GM12878 (cell line): ENCODE measurements around the gene ST6GALNAC3. TPM values are rescaled to one million over a fixed set of nuclear protein-coding genes. Genes with fewer than 3 reads are reported as not detected.

ENCODE experiments used
- ATAC-seq: fragments of 200-7000 bp; cut with Tn5 transposase; 3 replicates; pipeline ENCODE4 v1.9.1; 2020; ENCODE audit warnings: mild to moderate bottlenecking, moderate library complexity
- BruUV-seq: library from RNA; stranded (reverse); fragments of 400-500 nt; replicated peaks from 2 replicates; lab custom pipeline; 2021; lab: Mats Ljungman, UMichigan
- CTCF ChIA-PET: fragments of 300-600 bp; sonication (Branson Sonifier 250); formaldehyde crosslinking; extraction: SDS; loops from one replicate; lab custom pipeline; 2021; ENCODE audit warnings: inconsistent platforms; lab: Yijun Ruan, JAX
- POLR2A ChIA-PET: fragments of 350-600 bp; formaldehyde crosslinking; extraction: SDS; loops from one replicate; lab custom pipeline; 2021; ENCODE audit warnings: inconsistent platforms; lab: Charles Lee
- RAD21 ChIA-PET: fragments of 300-600 bp; sonication (Branson Sonifier 250); formaldehyde crosslinking; loops from one replicate; lab custom pipeline; 2023; ENCODE audit warnings: antibody characterized with exemption; ENCODE audit not compliant: unreplicated experiment; lab: Charles Lee
- SMC1A ChIA-PET: fragments of 300-600 bp; sonication (Branson Sonifier 250); formaldehyde crosslinking; loops from one replicate; lab custom pipeline; 2023; ENCODE audit not compliant: unreplicated experiment, uncharacterized antibody; lab: Charles Lee
- DNase-seq: peaks from one replicate; pipeline ENCODE4 v3.0.0-alpha.2; 2011; ENCODE audit warnings: low read depth, low spot score
- FAIRE-seq: peaks from 3 replicates; lab custom pipeline; 2011; peaks lifted over from hg19 to GRCh38; lab: Jason Lieb, UNC
- H2AFZ ChIP-seq: 2 replicates; pipeline ENCODE4 v1.6.0; 2011; ENCODE audit warnings: low read depth, low read length, control low read depth; ENCODE audit not compliant: control insufficient read depth
- H3K27ac ChIP-seq: 2 replicates; pipeline ENCODE4 v1.5.1; 2011; ENCODE audit warnings: control low read depth; ENCODE audit not compliant: control insufficient read depth, insufficient read depth
- H3K27me3 ChIP-seq, 2 experiments: replicated peaks in 1 of 2; 2 replicates each; pipeline versions ENCODE4 v1.6.0 to v1.6.1; 2011; ENCODE audit warnings: low read length in 1 of 2; ENCODE audit not compliant: control insufficient read depth in 2 of 2, insufficient read depth in 2 of 2
- H3K36me3 ChIP-seq, 2 experiments: 2 replicates each; pipeline ENCODE4 v1.5.1; 2011; ENCODE audit warnings: low read length in 1 of 2; ENCODE audit not compliant: control insufficient read depth in 2 of 2, insufficient read depth in 2 of 2
- H3K4me1 ChIP-seq: 2 replicates; pipeline ENCODE4 v1.6.1; 2011; ENCODE audit warnings: mild to moderate bottlenecking, low read length, moderate library complexity, mixed read lengths; ENCODE audit not compliant: control insufficient read depth, insufficient read depth
- H3K4me2 ChIP-seq: 2 replicates; pipeline ENCODE4 v1.6.0; 2011; ENCODE audit warnings: control low read depth; ENCODE audit not compliant: control insufficient read depth, insufficient read depth
- H3K4me3 ChIP-seq: fragments of 200-600 bp; sonication (generic); 2 replicates; pipeline ENCODE4 v1.5.1; 2016
- H3K79me2 ChIP-seq: 2 replicates; pipeline ENCODE4 v1.6.0; 2011; ENCODE audit warnings: low read length; ENCODE audit not compliant: control insufficient read depth, insufficient read depth
- H3K9ac ChIP-seq: 2 replicates; pipeline ENCODE4 v1.8.0; 2011; ENCODE audit warnings: low read length, control low read depth, mixed read lengths; ENCODE audit not compliant: control insufficient read depth, insufficient read depth
- H3K9me3 ChIP-seq: replicated peaks from 3 replicates; pipeline ENCODE4 v1.5.1; 2011; ENCODE audit warnings: mild to moderate bottlenecking, low read length; ENCODE audit not compliant: control insufficient read depth, insufficient read depth
- H4K20me1 ChIP-seq: 2 replicates; pipeline ENCODE4 v1.6.0; 2011; ENCODE audit not compliant: control insufficient read depth, insufficient read depth
- EGR1 ChIP-seq, 2 experiments: IDR thresholded peaks; 1 replicate in 1 of 2; 2 replicates in 1 of 2; pipeline ENCODE4 v1.6.1; 2011 to 2012; ENCODE audit warnings: low read depth in 2 of 2, low read length in 2 of 2, borderline replicate concordance in 1 of 2, mild to moderate bottlenecking in 1 of 2, moderate library complexity in 1 of 2
- ETV6 ChIP-seq, 2 experiments: fragments of 450-650 bp in 1 of 2; IDR thresholded peaks in 1 of 2; conservative IDR thresholded peaks in 1 of 2; 2 replicates each; pipeline ENCODE4 v1.6.1; 2014; ENCODE audit warnings: antibody characterized with exemption in 1 of 2, borderline replicate concordance in 1 of 2, low read depth in 1 of 2, mild to moderate bottlenecking in 1 of 2, moderate library complexity in 1 of 2
- FOXK2 ChIP-seq: fragments of 450-650 bp; IDR thresholded peaks from 2 replicates; pipeline ENCODE4 v1.6.1; 2017; ENCODE audit warnings: mild to moderate bottlenecking, moderate library complexity
- HDAC6 ChIP-seq: fragments of 200-600 bp; sonication (generic); IDR thresholded peaks from one replicate; pipeline ENCODE4 v1.8.0; 2017; ENCODE audit warnings: antibody characterized with exemption; ENCODE audit not compliant: unreplicated experiment
- IRF3 ChIP-seq: fragments of 450-650 bp; IDR thresholded peaks from 2 replicates; pipeline ENCODE4 v1.6.1; 2014; ENCODE audit warnings: mild to moderate bottlenecking
- MAX ChIP-seq: IDR thresholded peaks from 2 replicates; pipeline ENCODE4 v1.6.1; 2012; ENCODE audit warnings: low read depth, low read length, improper control_type of control experiment
- POLR2A ChIP-seq: IDR thresholded peaks from 2 replicates; pipeline ENCODE4 v1.6.1; 2011; ENCODE audit warnings: low read depth, mild to moderate bottlenecking, low read length
- RAD21 ChIP-seq: IDR thresholded peaks from 2 replicates; pipeline ENCODE4 v1.6.1; 2011; ENCODE audit warnings: mild to moderate bottlenecking, low read depth, low read length, moderate library complexity; ENCODE audit not compliant: insufficient read depth
- SMAD1 ChIP-seq: fragments of 450-650 bp; IDR thresholded peaks from 2 replicates; pipeline ENCODE4 v1.6.1; 2018; ENCODE audit warnings: mild to moderate bottlenecking, low read depth; ENCODE audit not compliant: partially characterized antibody
- ZNF207 ChIP-seq: fragments of 450-650 bp; IDR thresholded peaks from 2 replicates; pipeline ENCODE4 v1.6.1; 2014; ENCODE audit warnings: antibody characterized with exemption, mild to moderate bottlenecking, borderline replicate concordance
- ZNF24 ChIP-seq: fragments of 450-650 bp; IDR thresholded peaks from 2 replicates; pipeline ENCODE4 v1.6.1; 2017; ENCODE audit warnings: antibody characterized with exemption, mild to moderate bottlenecking
- WGBS: methylation state at CpG from one replicate; pipeline ENCODE4 v1.1.6; 2016; ENCODE audit warnings: low lambda C conversion rate; ENCODE audit not compliant: insufficient replicate concordance, insufficient coverage; ENCODE audit errors: missing lambda C conversion rate; 5-methylcytosine and 5-hydroxymethylcytosine counted together
- in situ Hi-C: fragments of 300-500 bp; cut with MboI; formaldehyde crosslinking; loops from 9 replicates; pipeline ENCODE4 v1.14.3; 2018; ENCODE audit warnings: mixed read lengths
- intact Hi-C: fragments of 100-400 bp; cut with micrococcal nuclease; formaldehyde crosslinking; loops from one replicate; pipeline ENCODE4 v1.14.2; 2022; ENCODE audit not compliant: unreplicated experiment
- polyA plus RNA-seq, 11 experiments: library from polyadenylated mRNA; depleted of rRNA in 4 of 11; unstranded in 6 of 11; stranded (reverse) in 5 of 11; fragments of >200 nt; fragmentation: Nextera tagmentation in 4 of 11; fragmentation: Illumina TruSeq in 1 of 11; extraction: Ambion mirVana in 4 of 11; extraction: Trizol in 1 of 11; gene quantifications; 1 replicate in 1 of 11; 2 replicates in 10 of 11; pipeline versions ENCODE4 v1.2.1 to v1.2.3, GENCODE V29; 2011 to 2016; ENCODE audit warnings: inconsistent platforms in 2 of 11, missing spikeins in 2 of 11, low read depth in 1 of 11
- total RNA-seq, 4 experiments: library from RNA; depleted of rRNA in 3 of 4; stranded (reverse); fragments of >200 nt in 3 of 4; fragmentation: Illumina TruSeq in 1 of 4; extraction: Trizol in 1 of 4; gene quantifications; 2 replicates each; pipeline versions ENCODE4 v1.2.1 to v1.2.3, GENCODE V29; 2013 to 2021
- TF ChIP-seq, protein P1 (sequence below): IDR thresholded peaks from 2 replicates; pipeline ENCODE4 v1.6.1; 2012; ENCODE audit warnings: mild to moderate bottlenecking, low read depth, low read length

ST6GALNAC3 gene
- total and polyA plus RNA-seq, 10 of the 15 experiments (the other 5 are each of a cell fraction or from before 2014, with no cell fraction given): 0.04 to 0.68 (median 0.18) TPM; not detected in 3

GRCh38 chr1:76351655-76352054 is 277.1 kb downstream of the ST6GALNAC3 start:
- SMC1A ChIA-PET: no interaction called here
- CTCF ChIA-PET: interaction anchor here (1.4 kb wide), 1 partner anchor 8 kb away, joined by 3 read pairs; no protein-coding TSS in a partner anchor
- ATAC-seq: no peak
- in situ Hi-C loops (no loop called here), intact Hi-C loops (no loop called here)
- no peak overlapping the region for H3K4me2 ChIP-seq
- TF ChIP-seq FOXK2 (no peak), RAD21 (no peak), IRF3 (no peak), HDAC6 (no peak), ZNF207 (no peak), EGR1 (IDR thresholded peaks at IDR 0.05; ENCODE audit: borderline replicate concordance in 1 of 2, low read depth in 2 of 2, low read length in 2 of 2) (no peak), ETV6 (conservative IDR thresholded peaks at IDR 0.05 in 1 of 2, IDR thresholded peaks at IDR 0.05 in 1 of 2; ENCODE audit: borderline replicate concordance in 1 of 2, low read depth in 1 of 2) (no peak), ZNF24 (no peak), SMAD1 (no peak), MAX (no peak), POLR2A (no peak)
- TF ChIP-seq, protein P1, sequence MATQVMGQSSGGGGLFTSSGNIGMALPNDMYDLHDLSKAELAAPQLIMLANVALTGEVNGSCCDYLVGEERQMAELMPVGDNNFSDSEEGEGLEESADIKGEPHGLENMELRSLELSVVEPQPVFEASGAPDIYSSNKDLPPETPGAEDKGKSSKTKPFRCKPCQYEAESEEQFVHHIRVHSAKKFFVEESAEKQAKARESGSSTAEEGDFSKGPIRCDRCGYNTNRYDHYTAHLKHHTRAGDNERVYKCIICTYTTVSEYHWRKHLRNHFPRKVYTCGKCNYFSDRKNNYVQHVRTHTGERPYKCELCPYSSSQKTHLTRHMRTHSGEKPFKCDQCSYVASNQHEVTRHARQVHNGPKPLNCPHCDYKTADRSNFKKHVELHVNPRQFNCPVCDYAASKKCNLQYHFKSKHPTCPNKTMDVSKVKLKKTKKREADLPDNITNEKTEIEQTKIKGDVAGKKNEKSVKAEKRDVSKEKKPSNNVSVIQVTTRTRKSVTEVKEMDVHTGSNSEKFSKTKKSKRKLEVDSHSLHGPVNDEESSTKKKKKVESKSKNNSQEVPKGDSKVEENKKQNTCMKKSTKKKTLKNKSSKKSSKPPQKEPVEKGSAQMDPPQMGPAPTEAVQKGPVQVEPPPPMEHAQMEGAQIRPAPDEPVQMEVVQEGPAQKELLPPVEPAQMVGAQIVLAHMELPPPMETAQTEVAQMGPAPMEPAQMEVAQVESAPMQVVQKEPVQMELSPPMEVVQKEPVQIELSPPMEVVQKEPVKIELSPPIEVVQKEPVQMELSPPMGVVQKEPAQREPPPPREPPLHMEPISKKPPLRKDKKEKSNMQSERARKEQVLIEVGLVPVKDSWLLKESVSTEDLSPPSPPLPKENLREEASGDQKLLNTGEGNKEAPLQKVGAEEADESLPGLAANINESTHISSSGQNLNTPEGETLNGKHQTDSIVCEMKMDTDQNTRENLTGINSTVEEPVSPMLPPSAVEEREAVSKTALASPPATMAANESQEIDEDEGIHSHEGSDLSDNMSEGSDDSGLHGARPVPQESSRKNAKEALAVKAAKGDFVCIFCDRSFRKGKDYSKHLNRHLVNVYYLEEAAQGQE: no peak
- no peaks in the 10 kb centered on the region for H3K79me2 ChIP-seq
- no peaks in the 10 kb centered on the region for H3K36me3 ChIP-seq
- H4K20me1 ChIP-seq: no peaks in the 10 kb centered on the region
- H3K9ac ChIP-seq: no peak overlapping the region
- H3K27ac ChIP-seq: no peak overlapping the region
- no peak overlapping the region for H2AFZ ChIP-seq
- H3K27me3 ChIP-seq: no peaks in the 10 kb centered on the region
- DNase-seq: no peak
- RAD21 ChIA-PET: no interaction called here
- no peak for FAIRE-seq
- no peak overlapping the region for H3K4me3 ChIP-seq
- BruUV-seq: no TSS peak
- H3K9me3 ChIP-seq: no peaks in the 10 kb centered on the region
- POLR2A ChIA-PET: no interaction called here
- 9% methylated on average over 3 of the region's 3 CpGs for WGBS
- H3K4me1 ChIP-seq: no peaks in the 10 kb centered on the region
